ENCODE data around the gene PVALB.

DNA sequence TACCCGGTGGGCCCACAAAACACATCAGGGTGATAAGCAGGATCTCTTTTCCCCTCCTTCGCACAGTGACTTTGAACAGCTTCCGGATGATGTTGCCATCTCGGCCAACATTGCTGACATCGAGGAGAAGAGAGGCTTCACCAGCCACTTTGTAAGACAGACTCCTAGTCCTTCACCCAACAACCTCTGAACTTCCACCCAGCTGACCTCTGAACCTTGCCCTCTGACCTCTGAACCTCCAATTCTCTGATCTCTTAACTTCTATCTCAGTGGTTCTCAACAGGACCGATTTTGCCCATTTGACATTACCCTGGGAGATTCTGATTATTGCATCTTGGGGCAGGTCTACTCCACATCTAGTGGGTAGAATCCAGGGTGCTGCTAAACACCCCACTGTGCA lies 47.1 kb upstream of the PVALB start:
- TF ChIP-seq, protein P1, sequence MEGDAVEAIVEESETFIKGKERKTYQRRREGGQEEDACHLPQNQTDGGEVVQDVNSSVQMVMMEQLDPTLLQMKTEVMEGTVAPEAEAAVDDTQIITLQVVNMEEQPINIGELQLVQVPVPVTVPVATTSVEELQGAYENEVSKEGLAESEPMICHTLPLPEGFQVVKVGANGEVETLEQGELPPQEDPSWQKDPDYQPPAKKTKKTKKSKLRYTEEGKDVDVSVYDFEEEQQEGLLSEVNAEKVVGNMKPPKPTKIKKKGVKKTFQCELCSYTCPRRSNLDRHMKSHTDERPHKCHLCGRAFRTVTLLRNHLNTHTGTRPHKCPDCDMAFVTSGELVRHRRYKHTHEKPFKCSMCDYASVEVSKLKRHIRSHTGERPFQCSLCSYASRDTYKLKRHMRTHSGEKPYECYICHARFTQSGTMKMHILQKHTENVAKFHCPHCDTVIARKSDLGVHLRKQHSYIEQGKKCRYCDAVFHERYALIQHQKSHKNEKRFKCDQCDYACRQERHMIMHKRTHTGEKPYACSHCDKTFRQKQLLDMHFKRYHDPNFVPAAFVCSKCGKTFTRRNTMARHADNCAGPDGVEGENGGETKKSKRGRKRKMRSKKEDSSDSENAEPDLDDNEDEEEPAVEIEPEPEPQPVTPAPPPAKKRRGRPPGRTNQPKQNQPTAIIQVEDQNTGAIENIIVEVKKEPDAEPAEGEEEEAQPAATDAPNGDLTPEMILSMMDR (IDR thresholded peaks at IDR 0.05): no peak
- TF ChIP-seq POLR2A (IDR thresholded peaks at IDR 0.05): no peak

Measured in heart left ventricle (tissue), 13 donors.